ENCODE data around the gene LIPC.

Gene LIPC

DNA sequence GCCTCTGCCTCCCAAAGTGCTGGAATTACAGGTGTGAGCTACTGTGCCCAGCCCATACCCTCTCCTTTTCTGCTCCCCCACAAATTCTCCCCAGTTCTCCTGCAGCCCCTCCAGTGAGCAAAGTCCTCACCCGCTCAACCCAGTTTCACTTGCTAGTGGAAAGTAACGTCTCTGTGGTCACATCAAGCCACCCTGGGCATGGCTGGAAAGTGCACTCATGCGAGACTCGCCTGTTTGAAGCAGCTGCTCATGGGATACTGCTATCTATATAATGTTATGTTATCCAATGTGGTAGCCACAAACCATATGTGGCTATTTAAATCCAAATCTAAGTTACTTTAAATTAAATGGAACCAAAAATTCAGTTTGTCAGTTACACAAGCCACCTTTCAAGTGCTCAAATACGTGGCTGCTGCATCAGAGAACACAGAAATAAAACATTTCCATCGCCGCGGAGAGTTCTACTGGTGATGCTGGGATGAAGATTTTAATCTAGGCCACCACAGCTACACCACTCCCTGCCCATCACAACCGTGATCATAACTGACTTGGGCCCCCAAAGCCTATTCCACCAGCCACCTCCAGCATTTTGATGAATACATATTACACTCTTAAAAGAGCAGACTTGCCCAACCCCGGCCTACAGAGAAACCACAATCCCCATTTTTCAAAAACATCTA is 119.4 kb downstream of the LIPC start:
- DNase-seq (ENCODE audit: low read depth in 1 of 2, low spot score in 1 of 2), result no peak

DNA sequence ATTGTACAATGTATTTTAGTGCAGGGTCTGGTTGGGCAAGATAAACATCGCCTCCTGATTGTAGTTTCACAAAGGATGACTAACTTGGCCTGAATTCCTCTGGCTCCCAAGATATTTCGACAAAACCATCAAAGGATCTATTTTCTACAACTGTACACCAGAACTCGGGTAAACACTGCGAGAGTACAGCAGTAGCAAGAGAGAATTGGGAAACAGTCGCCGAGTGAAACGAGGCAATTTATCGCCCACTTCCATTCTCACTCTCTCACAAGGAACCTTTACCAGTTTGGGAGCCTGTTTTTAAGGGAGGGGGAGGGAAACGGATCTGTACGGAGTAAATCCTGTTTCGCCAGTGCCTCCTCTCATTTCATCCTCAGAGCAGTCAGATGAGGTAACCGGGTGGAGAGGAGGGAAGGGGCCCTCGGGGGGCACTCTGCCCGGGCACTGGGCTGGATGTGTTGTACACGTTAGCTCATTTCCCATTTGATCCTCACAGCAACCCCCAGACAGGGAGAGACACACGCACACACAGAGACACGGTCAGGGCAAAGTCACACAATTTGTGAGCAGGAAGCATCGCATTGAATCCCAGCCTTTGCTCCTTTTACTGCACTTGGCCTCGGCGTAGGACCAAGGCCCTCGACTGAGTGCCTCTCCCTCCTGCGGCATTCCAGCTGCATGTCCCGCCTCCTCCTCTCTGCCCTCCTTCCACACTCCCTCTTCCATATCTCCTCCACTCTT is 120.1 kb downstream of the LIPC start:
- DNase-seq (ENCODE audit: low read depth in 1 of 2, low spot score in 1 of 2), result no peak

GRCh38 chr15:58552505-58553364 is 120.9 kb downstream of the LIPC start:
- DNase-seq (ENCODE audit: low read depth in 1 of 2, low spot score in 1 of 2), result no peak

DNA sequence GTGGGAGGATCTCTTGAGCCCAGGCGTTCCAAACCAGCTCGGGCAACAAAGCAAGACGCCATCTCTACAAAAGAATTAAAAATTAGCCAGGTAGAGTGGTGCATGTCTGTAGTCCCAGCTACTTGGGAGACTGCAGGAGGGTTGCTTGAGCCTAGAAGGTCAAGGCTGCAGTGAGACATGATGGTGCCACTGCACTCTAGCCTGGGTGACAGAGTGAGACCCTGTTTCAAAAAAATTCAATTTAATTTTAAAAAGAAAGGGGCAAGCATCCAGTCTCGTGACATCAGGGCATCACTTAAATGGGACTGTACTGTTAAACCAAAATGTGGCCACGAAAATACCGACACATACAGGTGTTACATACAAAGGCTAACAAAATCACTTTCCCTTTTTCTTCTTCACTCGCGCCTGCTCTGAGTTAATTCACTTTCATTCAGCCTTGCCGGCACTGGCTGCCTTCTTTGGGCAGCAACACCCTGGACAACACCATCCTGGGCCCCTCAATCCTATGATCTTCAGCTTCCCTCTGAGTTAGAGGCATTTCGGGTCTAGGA is 121.7 kb downstream of the LIPC start:
- DNase-seq (ENCODE audit: low read depth in 1 of 2, low spot score in 1 of 2), result no peak

DNA sequence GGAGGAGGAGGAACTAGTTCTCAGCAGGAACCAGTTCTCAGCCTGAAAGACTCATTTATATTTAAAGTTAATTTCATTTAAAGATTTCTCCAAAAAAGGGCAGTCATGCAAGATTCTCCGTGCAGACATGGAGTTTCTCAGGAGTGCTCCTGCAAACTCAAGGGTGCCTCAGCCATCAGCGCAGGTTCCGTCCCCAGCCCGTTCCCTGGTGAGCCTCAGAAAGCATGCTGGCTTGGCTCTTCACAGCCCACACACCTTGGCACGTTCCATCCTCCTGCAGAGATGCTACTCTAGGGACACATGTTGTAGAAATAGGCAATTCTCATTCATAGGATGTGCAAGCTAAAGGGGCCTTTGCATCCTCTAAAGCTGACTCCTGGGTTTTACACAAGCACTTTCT is 123.0 kb downstream of the LIPC start:
- DNase-seq (ENCODE audit: low read depth in 1 of 2, low spot score in 1 of 2), result no peak

- DNase-seq (ENCODE audit: low read depth in 1 of 2, low spot score in 1 of 2), result no peak
Observed at GRCh38 chr15:58555162-58556027, 123.6 kb downstream of the LIPC start.

- no peak for DNase-seq (ENCODE audit: low read depth in 1 of 2, low spot score in 1 of 2)
Observed at GRCh38 chr15:58556028-58556361, 124.2 kb downstream of the LIPC start.

DNA sequence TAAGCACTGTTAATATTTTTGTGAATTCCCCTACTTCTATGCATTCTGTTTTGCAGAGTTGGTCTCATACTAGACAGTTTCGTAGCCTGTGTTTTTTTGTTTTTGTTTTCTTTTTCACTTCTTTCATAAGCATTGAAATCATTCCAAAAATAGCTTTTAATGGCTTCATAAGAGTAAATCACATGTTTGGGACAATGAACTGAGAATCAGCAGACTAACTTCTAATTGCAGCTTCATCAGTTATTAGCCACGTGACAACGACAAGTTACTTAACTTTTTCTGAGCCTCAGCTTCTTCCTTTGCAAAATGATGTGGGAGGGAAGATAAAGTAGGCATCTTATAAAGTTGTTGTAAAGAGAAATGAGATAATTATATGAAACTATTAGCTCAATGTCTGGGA is 124.8 kb downstream of the LIPC start:
- no peak for DNase-seq (ENCODE audit: low read depth in 1 of 2, low spot score in 1 of 2)

DNA sequence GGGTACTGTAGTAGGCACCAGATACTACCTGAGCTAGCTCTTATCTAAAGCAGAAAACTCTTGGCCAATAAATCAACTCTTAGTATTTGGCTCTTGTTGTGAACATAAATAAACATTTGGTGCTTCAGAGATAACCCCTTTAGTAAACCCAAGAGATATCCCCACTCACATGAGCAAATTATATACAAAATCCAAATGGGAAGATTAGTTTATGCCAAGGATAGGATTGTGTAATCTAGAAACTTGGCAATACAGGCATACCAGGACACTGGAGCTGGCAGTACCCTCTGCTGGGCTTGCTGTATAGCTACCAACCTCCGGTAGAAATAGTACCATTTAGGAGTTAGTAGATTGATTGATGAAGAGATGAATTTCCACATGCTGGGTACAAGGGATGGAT is 127.0 kb downstream of the LIPC start:
- no peak for DNase-seq (ENCODE audit: low read depth in 1 of 2, low spot score in 1 of 2)

- DNase-seq (ENCODE audit: low read depth in 1 of 2, low spot score in 1 of 2), result no peak
Observed at GRCh38 chr15:58559904-58560588, 128.3 kb downstream of the LIPC start.

DNA sequence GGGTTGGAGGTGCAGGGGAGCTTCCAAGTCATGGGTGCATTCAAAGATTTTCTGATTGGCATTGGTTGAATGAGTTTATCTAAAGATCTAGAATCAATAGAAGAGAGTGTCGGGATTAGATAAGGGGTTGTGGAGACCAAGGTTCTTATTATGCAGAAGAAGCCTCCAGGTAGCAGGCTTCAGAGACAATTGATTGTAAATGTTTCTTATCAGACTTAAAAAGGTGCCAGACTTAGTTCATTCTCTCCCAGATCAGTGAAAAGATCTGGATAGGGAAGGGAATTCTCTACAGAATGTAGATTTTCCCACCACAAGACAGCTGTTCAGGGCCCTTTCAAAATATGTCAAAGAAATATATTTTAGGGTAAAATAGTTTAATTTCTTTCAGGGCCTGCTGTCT is 129.5 kb downstream of the LIPC start:
- no peak for DNase-seq (ENCODE audit: low read depth in 1 of 2, low spot score in 1 of 2)

DNA sequence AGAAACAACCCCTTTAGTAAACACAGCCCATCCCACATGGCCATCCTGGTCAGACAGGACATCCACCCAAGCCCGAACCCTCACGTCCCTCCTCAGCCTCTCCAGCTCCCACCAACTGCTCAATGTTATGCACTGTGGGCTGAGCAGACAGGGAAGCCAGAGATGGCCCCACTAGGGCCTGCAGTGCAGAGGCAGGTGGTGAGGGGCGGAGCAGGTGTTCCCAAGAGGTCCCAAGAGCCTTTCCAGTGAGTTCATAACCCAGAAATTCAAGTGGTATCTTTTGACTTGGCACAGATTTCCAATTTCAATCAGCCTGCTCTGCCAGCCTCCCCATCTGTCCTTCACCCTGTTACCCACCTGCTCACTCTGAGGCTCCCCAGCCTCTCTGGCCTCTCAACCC is 130.3 kb downstream of the LIPC start:
- DNase-seq (ENCODE audit: low read depth in 1 of 2, low spot score in 1 of 2), result no peak

DNA sequence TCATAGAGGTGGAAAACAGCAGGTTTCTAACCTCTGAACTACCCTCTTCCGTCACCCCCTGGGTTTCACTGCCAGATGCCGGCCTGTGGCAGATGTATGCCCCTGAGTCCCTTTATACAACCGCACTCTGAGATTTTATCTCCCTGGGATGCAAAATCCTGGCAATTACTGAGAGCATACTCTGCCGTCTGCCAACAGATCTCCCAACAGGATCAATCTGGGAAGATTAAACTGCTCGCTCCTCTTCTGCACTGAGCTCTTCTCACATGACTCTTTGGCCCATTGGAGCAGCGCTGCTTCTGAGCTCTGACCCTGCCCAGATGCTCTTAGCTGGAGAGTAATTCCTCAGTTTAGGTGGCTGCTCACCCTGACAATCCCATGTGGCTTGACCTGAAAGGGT is 133.2 kb downstream of the LIPC start:
- no peak for DNase-seq (ENCODE audit: low read depth in 1 of 2, low spot score in 1 of 2)

DNA sequence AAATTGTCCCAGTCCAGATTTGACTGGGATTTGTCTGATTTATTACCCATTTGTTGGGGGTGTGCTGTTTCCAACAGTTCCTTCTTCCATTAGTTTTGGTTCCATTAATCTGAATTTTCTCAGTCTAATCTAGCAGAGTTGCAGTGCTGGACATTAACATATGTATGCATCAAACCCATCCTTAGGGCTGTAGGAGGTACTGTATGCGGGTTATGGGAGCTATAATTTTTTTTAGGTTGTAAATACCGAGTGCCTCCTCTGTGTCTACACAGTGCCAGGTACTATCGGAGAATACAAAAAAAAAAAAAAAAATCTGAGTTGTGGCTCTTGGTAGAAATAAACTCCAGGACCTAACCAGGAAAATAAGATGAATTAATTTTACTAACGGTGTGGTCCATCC is 133.8 kb downstream of the LIPC start:
- no peak for DNase-seq (ENCODE audit: low read depth in 1 of 2, low spot score in 1 of 2)

DNA sequence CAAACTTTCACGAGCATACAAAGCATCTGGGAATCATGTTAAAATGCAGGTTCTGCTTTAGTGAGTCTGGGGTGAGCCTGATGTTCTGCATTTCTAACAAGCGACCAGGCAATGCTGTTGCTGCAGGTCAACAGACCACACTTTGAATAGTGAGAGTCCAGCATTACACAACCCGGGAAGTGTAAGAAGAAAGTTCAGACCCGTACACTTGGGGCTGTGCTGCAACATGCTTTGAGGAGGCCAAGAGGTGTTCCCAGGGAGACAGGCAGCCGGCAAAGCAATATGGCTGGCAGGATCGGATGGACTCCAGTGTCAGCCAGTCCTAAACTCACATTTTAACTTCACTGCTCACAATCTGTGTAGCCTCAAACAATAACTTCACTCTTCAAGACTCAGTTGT is 134.2 kb downstream of the LIPC start:
- no peak for DNase-seq (ENCODE audit: low read depth in 1 of 2, low spot score in 1 of 2)

- no peak for DNase-seq (ENCODE audit: low read depth in 1 of 2, low spot score in 1 of 2)
Observed at GRCh38 chr15:58568157-58568571, 136.4 kb downstream of the LIPC start.

- DNase-seq (ENCODE audit: low read depth in 1 of 2, low spot score in 1 of 2), result no peak
Observed at GRCh38 chr15:58569455-58569854, 137.7 kb downstream of the LIPC start.

DNA sequence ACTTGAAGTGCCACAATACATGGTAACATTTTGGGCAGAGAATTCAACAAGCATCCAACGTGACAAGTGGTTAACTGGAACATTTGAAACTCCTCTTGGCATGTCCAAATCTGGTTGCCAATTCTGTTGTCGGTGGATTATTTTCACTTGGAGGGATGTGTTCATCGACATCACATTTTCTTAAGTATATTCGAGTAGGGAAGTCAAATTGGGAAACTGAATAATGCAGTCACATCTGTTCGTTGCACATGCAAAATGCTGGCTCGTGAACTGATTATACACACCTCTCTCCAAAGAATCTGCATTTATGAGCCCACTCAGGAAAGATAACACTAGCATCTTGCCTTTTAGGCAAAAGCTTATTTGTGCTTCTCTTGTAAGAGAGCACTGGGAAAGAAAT is 139.7 kb downstream of the LIPC start:
- DNase-seq (ENCODE audit: low read depth in 1 of 2, low spot score in 1 of 2), result no peak

DNA sequence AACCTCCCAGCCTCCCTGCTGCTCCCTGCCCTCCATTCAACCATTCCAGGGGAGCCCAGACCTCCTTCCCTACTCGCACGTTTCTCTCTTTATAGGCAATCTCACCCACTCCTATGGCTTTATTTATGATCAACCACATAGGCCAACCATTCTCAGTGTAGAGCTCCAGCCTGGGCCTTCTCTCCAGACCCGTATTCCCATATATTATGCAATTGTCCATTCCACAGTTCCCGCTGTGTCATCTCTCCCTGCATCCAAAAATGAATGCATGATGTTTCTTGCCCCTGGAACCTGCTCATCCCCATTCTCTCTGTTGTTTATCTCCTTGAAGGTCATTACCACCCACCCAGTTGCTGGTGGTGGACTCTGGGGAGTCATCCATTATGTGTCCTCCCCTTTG is 140.7 kb downstream of the LIPC start:
- DNase-seq (ENCODE audit: low read depth in 1 of 2, low spot score in 1 of 2), result no peak

DNA sequence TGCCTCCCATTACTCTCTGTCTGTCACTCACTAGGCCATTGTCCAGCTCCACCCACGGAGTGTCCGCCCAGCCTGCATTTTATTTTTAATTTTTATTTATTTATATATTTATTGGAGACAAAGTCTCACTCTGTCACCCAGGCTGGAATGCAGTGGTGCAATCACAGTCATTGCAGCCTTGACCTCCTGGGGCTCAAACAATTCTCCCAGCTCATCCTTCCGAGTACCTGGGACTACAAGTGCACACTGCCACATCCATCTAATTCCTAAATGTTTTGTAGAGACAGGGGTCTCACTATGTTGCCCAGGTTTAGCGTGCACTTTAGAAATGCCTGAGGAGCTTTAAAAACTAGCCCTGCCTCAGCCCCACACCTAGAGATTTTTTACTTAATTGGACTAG is 141.5 kb downstream of the LIPC start:
- no peak for DNase-seq (ENCODE audit: low read depth in 1 of 2, low spot score in 1 of 2)

Measured in activated T-helper 1 cell treated with anti-CD3 and anti-CD28 coated beads, Interleukin-2, amount 50 U/mL, for 16 hours (primary cell).